H1 (cell line): ENCODE data around the gene CBLN2. TPM values are rescaled to one million over a fixed set of nuclear protein-coding genes. Genes with fewer than 3 reads are reported as not detected.

Experiments
- CTCF ChIA-PET: fragments of 300-600 bp; sonication (Branson Sonifier 250); formaldehyde crosslinking; loops from one replicate; lab custom pipeline; 2021; ENCODE audit not compliant: partially characterized antibody; lab: Charles Lee
- POLR2A ChIA-PET: fragments of 300-600 bp; sonication (Branson Sonifier 250); formaldehyde crosslinking; loops from one replicate; lab custom pipeline; 2021; ENCODE audit warnings: inconsistent platforms; ENCODE audit not compliant: partially characterized antibody; lab: Charles Lee
- DNase-seq, 2 experiments: peaks; one replicate each; pipeline versions ENCODE4 v3.0.0 to v3.0.0-alpha.2; 2010 to 2022; ENCODE audit warnings: low spot score in 2 of 2, low read depth in 1 of 2, mixed read lengths in 1 of 2
- FAIRE-seq: peaks from 2 replicates; lab custom pipeline; 2011; peaks lifted over from hg19 to GRCh38; lab: Jason Lieb, UNC
- H2AFZ ChIP-seq: 2 replicates; pipeline ENCODE4 v1.8.1; 2012; ENCODE audit warnings: low read length, inconsistent platforms
- H2AK5ac ChIP-seq: 2 replicates; pipeline ENCODE4 v1.6.1; 2013; ENCODE audit warnings: low read depth, low read length
- H2BK120ac ChIP-seq: replicated peaks from 2 replicates; pipeline ENCODE3; 2013; ENCODE audit warnings: low read depth, low read length, inconsistent platforms
- H2BK12ac ChIP-seq: 2 replicates; pipeline ENCODE4 v1.6.1; 2013; ENCODE audit warnings: low read depth, low read length
- H2BK15ac ChIP-seq: 2 replicates; pipeline ENCODE4 v1.6.1; 2013; ENCODE audit warnings: low read length
- H2BK20ac ChIP-seq: 2 replicates; pipeline ENCODE4 v1.6.1; 2013; ENCODE audit warnings: low read length
- H2BK5ac ChIP-seq: 2 replicates; pipeline ENCODE4 v1.6.1; 2013; ENCODE audit warnings: low read depth, low read length
- H3K14ac ChIP-seq: 2 replicates; pipeline ENCODE4 v1.6.1; 2013; ENCODE audit warnings: inconsistent platforms; ENCODE audit not compliant: insufficient read length
- H3K18ac ChIP-seq: 2 replicates; pipeline ENCODE4 v1.6.1; 2013; ENCODE audit warnings: low read length; ENCODE audit errors: extremely low read depth
- H3K23ac ChIP-seq: 2 replicates; pipeline ENCODE4 v1.6.1; 2013; ENCODE audit warnings: inconsistent platforms; ENCODE audit not compliant: insufficient read length
- H3K23me2 ChIP-seq: 2 replicates; pipeline ENCODE4 v1.6.1; 2013; ENCODE audit warnings: low read depth, low read length
- H3K27ac ChIP-seq: 2 replicates; pipeline ENCODE4 v1.6.1; 2011; ENCODE audit warnings: low read depth, low read length, inconsistent platforms
- H3K27me3 ChIP-seq, 4 experiments: replicated peaks in 1 of 4; 1 replicate in 1 of 4; 2 replicates in 3 of 4; pipeline versions ENCODE4 v1.6.1 to v1.8.1; 2011 to 2013; ENCODE audit warnings: low read length in 3 of 4, mild to moderate bottlenecking in 3 of 4, inconsistent platforms in 2 of 4, mixed read lengths in 2 of 4, moderate library complexity in 1 of 4; ENCODE audit not compliant: control insufficient read depth in 3 of 4, insufficient read depth in 3 of 4; ENCODE audit errors: extremely low read depth in 1 of 4
- H3K36me3 ChIP-seq, 4 experiments: 2 replicates each; pipeline versions ENCODE4 v1.6.1 to v1.8.1; 2011 to 2013; ENCODE audit warnings: mild to moderate bottlenecking in 4 of 4, low read length in 3 of 4, moderate library complexity in 2 of 4, control low read depth in 1 of 4, inconsistent platforms in 1 of 4; ENCODE audit not compliant: insufficient read depth in 4 of 4, control insufficient read depth in 2 of 4
- H3K4ac ChIP-seq: replicated peaks from 2 replicates; pipeline ENCODE3; 2013; ENCODE audit warnings: low read length, low read depth, mixed read lengths, inconsistent platforms; ENCODE audit not compliant: insufficient read length
- H3K4me1 ChIP-seq, 4 experiments: replicated peaks in 1 of 4; 1 replicate in 1 of 4; 2 replicates in 3 of 4; pipeline versions ENCODE4 v1.6.1 to v1.8.1; 2011 to 2013; ENCODE audit warnings: low read length in 3 of 4, inconsistent platforms in 2 of 4, mixed read lengths in 1 of 4; ENCODE audit not compliant: insufficient read depth in 4 of 4, control insufficient read depth in 3 of 4
- H3K4me2 ChIP-seq, 2 experiments: 2 replicates each; pipeline versions ENCODE4 v1.6.1 to v1.8.1; 2011 to 2013; ENCODE audit warnings: low read depth in 2 of 2, low read length in 2 of 2, control low read depth in 1 of 2, inconsistent platforms in 1 of 2, mild to moderate bottlenecking in 1 of 2; ENCODE audit not compliant: insufficient read depth in 1 of 2
- H3K4me3 ChIP-seq, 4 experiments: fragments of 200-600, 300-600 bp in 1 of 4; sonication (generic), shearing (Covaris generic), sonication (Bioruptor Twin) in 1 of 4; 2 replicates each; pipeline versions ENCODE4 v1.5.1 to v1.8.1; 2011 to 2016; ENCODE audit warnings: low read length in 4 of 4, low read depth in 3 of 4, control low read depth in 2 of 4, inconsistent platforms in 2 of 4, mild to moderate bottlenecking in 2 of 4, mixed read lengths in 1 of 4, moderate library complexity in 1 of 4; ENCODE audit not compliant: insufficient read depth in 2 of 4; ENCODE audit errors: extremely low read depth in 1 of 4
- H3K56ac ChIP-seq: replicated peaks from 2 replicates; pipeline ENCODE3; 2013; ENCODE audit warnings: low read depth, mild to moderate bottlenecking, mixed read lengths, low read length, inconsistent platforms; ENCODE audit not compliant: insufficient read length
- H3K79me1 ChIP-seq: 2 replicates; pipeline ENCODE4 v1.6.1; 2013; ENCODE audit warnings: low read depth, low read length, control low read depth
- H3K79me2 ChIP-seq, 2 experiments: 2 replicates each; pipeline versions ENCODE4 v1.6.1 to v1.8.1; 2012 to 2013; ENCODE audit warnings: low read length in 2 of 2, mild to moderate bottlenecking in 2 of 2, inconsistent platforms in 1 of 2; ENCODE audit not compliant: insufficient read depth in 2 of 2, control insufficient read depth in 1 of 2
- H3K9ac ChIP-seq, 4 experiments: replicated peaks in 1 of 4; 1 replicate in 1 of 4; 2 replicates in 3 of 4; pipeline versions ENCODE4 v1.6.1 to v1.8.1; 2011 to 2013; ENCODE audit warnings: low read depth in 3 of 4, low read length in 3 of 4, control low read depth in 2 of 4, mild to moderate bottlenecking in 2 of 4, moderate library complexity in 2 of 4, inconsistent platforms in 1 of 4; ENCODE audit errors: extremely low read depth in 1 of 4
- H3K9me3 ChIP-seq, 2 experiments: 2 replicates each; pipeline versions ENCODE4 v1.6.1 to v1.8.1; 2012 to 2013; ENCODE audit warnings: mild to moderate bottlenecking in 2 of 2, moderate library complexity in 2 of 2, control low read depth in 1 of 2, inconsistent platforms in 1 of 2, low read depth in 1 of 2, low read length in 1 of 2, mixed read lengths in 1 of 2; ENCODE audit not compliant: insufficient read depth in 2 of 2
- H4K20me1 ChIP-seq, 2 experiments: replicated peaks in 1 of 2; 2 replicates each; pipeline versions ENCODE3 to v1.8.1; 2011 to 2013; ENCODE audit warnings: inconsistent platforms in 2 of 2, low read length in 2 of 2, mild to moderate bottlenecking in 1 of 2; ENCODE audit not compliant: insufficient read depth in 2 of 2, control insufficient read depth in 1 of 2
- H4K5ac ChIP-seq: 2 replicates; pipeline ENCODE4 v1.6.1; 2013; ENCODE audit warnings: low read length, low read depth, mixed read lengths, inconsistent platforms; ENCODE audit not compliant: insufficient read length
- H4K8ac ChIP-seq: 2 replicates; pipeline ENCODE4 v1.8.0; 2013; ENCODE audit warnings: mild to moderate bottlenecking, moderate library complexity, low read length, inconsistent platforms; ENCODE audit not compliant: insufficient read depth; ENCODE audit errors: extremely low read depth
- H4K91ac ChIP-seq: replicated peaks from 2 replicates; pipeline ENCODE3; 2013; ENCODE audit warnings: low read length, mixed read lengths, inconsistent platforms; ENCODE audit not compliant: insufficient read length
- BRCA1 ChIP-seq: IDR thresholded peaks from 2 replicates; pipeline ENCODE4 v1.6.1; 2012; ENCODE audit warnings: low read depth, low read length, improper control_type of control experiment
- CHD2 ChIP-seq: IDR thresholded peaks from 2 replicates; pipeline ENCODE4 v1.6.1; 2012; ENCODE audit warnings: low read length, improper control_type of control experiment
- CTCF ChIP-seq, 3 experiments: IDR thresholded peaks; 1 replicate in 2 of 3; 2 replicates in 1 of 3; pipeline versions ENCODE4 v1.5.1 to v1.6.1; 2011; ENCODE audit warnings: low read length in 3 of 3, mild to moderate bottlenecking in 3 of 3, inconsistent platforms in 2 of 3, low read depth in 1 of 3, moderate library complexity in 1 of 3; ENCODE audit not compliant: insufficient read depth in 1 of 3; ENCODE audit errors: control extremely low read depth in 1 of 3
- EZH2 ChIP-seq: fragments of 200-600 bp; sonication (generic); IDR thresholded peaks from 2 replicates; pipeline ENCODE4 v1.7.1; 2012; ENCODE audit warnings: low read depth, mild to moderate bottlenecking, moderate library complexity, low read length, inconsistent platforms; ENCODE audit not compliant: severe bottlenecking
- GABPA ChIP-seq: IDR thresholded peaks from 2 replicates; pipeline ENCODE4 v1.6.1; 2011; ENCODE audit warnings: mild to moderate bottlenecking, low read length, moderate library complexity, borderline replicate concordance; ENCODE audit not compliant: insufficient read depth
- JUND ChIP-seq: IDR thresholded peaks from 2 replicates; pipeline ENCODE4 v1.6.1; 2011; ENCODE audit warnings: mild to moderate bottlenecking, improper control_type of control experiment, low read length
- KDM1A ChIP-seq: fragments of 200-600, 300-600 bp; sonication (generic); IDR thresholded peaks from 2 replicates; pipeline ENCODE4 v1.7.1; 2016; ENCODE audit warnings: mild to moderate bottlenecking, low read length, borderline replicate concordance
- KDM5A ChIP-seq: fragments of 200-600 bp; IDR thresholded peaks from 2 replicates; pipeline ENCODE4 v1.7.1; 2012; ENCODE audit warnings: mild to moderate bottlenecking, low read length, inconsistent platforms, mixed read lengths
- POLR2AphosphoS5 ChIP-seq: IDR thresholded peaks from 2 replicates; pipeline ENCODE4 v1.6.1; 2011; ENCODE audit warnings: low read depth, low read length
- RBBP5 ChIP-seq: IDR thresholded peaks from 2 replicates; pipeline ENCODE4 v1.7.1; 2012; ENCODE audit warnings: low read depth, mild to moderate bottlenecking, inconsistent platforms, low read length, moderate library complexity, borderline replicate concordance
- SIRT6 ChIP-seq: IDR thresholded peaks from one replicate; pipeline ENCODE4 v1.7.1; 2012; ENCODE audit warnings: low read length, inconsistent platforms
- TBP ChIP-seq: IDR thresholded peaks from 2 replicates; pipeline ENCODE4 v1.6.1; 2011; ENCODE audit warnings: low read depth, low read length, improper control_type of control experiment
- WGBS, 2 experiments: shearing (Covaris generic) in 1 of 2; methylation state at CpG; one replicate each; pipeline versions ENCODE4 v1.1.6 to v1.1.7; 2013 to 2015; ENCODE audit warnings: low lambda C conversion rate in 2 of 2, mixed read lengths in 2 of 2, inconsistent platforms in 1 of 2, low coverage in 1 of 2, missing lambda C conversion rate in 1 of 2; ENCODE audit not compliant: insufficient replicate concordance in 2 of 2, insufficient coverage in 1 of 2, insufficient read length in 1 of 2; ENCODE audit errors: extremely low coverage in 1 of 2, missing lambda C conversion rate in 1 of 2; 5-methylcytosine and 5-hydroxymethylcytosine counted together
- polyA plus RNA-seq, 7 experiments: library from polyadenylated mRNA; depleted of rRNA in 3 of 7; stranded (reverse) in 5 of 7; unstranded in 2 of 7; fragments of >200 nt in 5 of 7; fragments of 200-250 nt in 2 of 7; gene quantifications; 1 replicate in 5 of 7; 2 replicates in 1 of 7; 4 replicates in 1 of 7; pipeline versions ENCODE4 v1.2.1 to v1.2.3, GENCODE V29; 2011 to 2013; ENCODE audit warnings: missing spikeins in 2 of 7, mixed read lengths in 2 of 7
- total RNA-seq: library from RNA; stranded (reverse); fragmentation: NEBNext Ultra II Directional; extraction: Animal tissue kit (Norgen Biotek cat#: 25700); gene quantifications from 2 replicates; pipeline ENCODE4 v1.2.1, GENCODE V29; 2021

Gene CBLN2
- total and polyA plus RNA-seq, 2 of the 8 experiments (the other 6 are each of a cell fraction or from before 2014, with no cell fraction given): not detected

- Histone ChIP-seq H4K8ac (no peak overlapping the region), H3K36me3 (peaks cover 0 to 10% (median 0%) of the 10 kb centered on the region in 4 experiments; a peak in 2 of 8 replicates), H4K20me1 (peaks cover 0 to 3% of the 10 kb centered on the region in 2 experiments), H2AK5ac (no peak overlapping the region), H3K23ac (no peak overlapping the region), H3K4me3 (peak overlapping the region in 2 of 4 experiments; percentile 35 to 42; a peak in 3 of 8 replicates), H3K27me3 (peaks cover 6 to 22% (median 19%) of the 10 kb centered on the region in 4 experiments), H2BK20ac (no peak overlapping the region), H3K9ac (no peak overlapping the region; a peak in 1 of 7 replicates), H3K79me1 (no peaks in the 10 kb centered on the region), H2BK15ac (no peak overlapping the region), H3K4me2 (peak overlapping the region in 1 of 2 experiments; percentile 73; a peak in 2 of 4 replicates), H2BK120ac (no peak overlapping the region), H2BK5ac (no peak overlapping the region), H3K27ac (no peak overlapping the region), H3K56ac (no peak overlapping the region), H3K79me2 (no peaks in the 10 kb centered on the region), H2BK12ac (no peak overlapping the region), H3K9me3 (peaks cover 26 to 80% of the 10 kb centered on the region in 2 experiments), H4K5ac (no peak overlapping the region), H3K23me2 (no peaks in the 10 kb centered on the region), H3K18ac (no peak overlapping the region), H3K14ac (no peak overlapping the region), H3K4me1 (peaks cover 0 to 3% (median 0%) of the 10 kb centered on the region in 4 experiments; a peak in 1 of 7 replicates), H2AFZ (no peak overlapping the region), H3K4ac (no peak overlapping the region), H4K91ac (no peak overlapping the region)
- ChIA-PET POLR2A (no interaction called here), CTCF (no interaction called here)
- DNase-seq: peak in 1 of 2 experiments; percentile 70
- no peak for FAIRE-seq
- 83% methylated on average over 21 of the region's 34 CpGs; no CpG with 5 or more reads in 1 of the 2 experiments for WGBS, 2 experiments
- TF ChIP-seq KDM5A (no peak), CTCF (IDR thresholded peaks at IDR 0.05; ENCODE audit: control extremely low read depth in 1 of 3, insufficient read depth in 1 of 3, low read depth in 1 of 3, low read length in 3 of 3) (no peak), GABPA (no peak), POLR2AphosphoS5 (no peak), JUND (no peak), TBP (no peak), SIRT6 (no peak), BRCA1 (no peak), CHD2 (no peak), RBBP5 (no peak), KDM1A (no peak), EZH2 (no peak)
These were observed 1.8 kb downstream of the CBLN2 start for GRCh38 chr18:72542342-72542741.
